Endothelial cell of umbilical vein (primary cell): ENCODE results near the gene PRSS57.
"Not testable (repeated sequence)": the region's sequence is repeated elsewhere in the genome, so short reads cannot be mapped to it uniquely, and the experiment has no call there.

Experiments
- CTCF ChIP-seq, 2 donors: IDR thresholded peaks; 1 replicate in 1 of 2; 2 replicates in 1 of 2; pipeline ENCODE4 v1.5.1; 2011; ENCODE audit warnings: low read length in 2 of 2, mild to moderate bottlenecking in 2 of 2, moderate library complexity in 2 of 2, control low read depth in 1 of 2, inconsistent platforms in 1 of 2, low read depth in 1 of 2; ENCODE audit not compliant: insufficient read depth in 1 of 2; ENCODE audit errors: extremely low read depth in 1 of 2
- MYC ChIP-seq: IDR thresholded peaks from one replicate; pipeline ENCODE4 v1.6.1; 2011; ENCODE audit warnings: mild to moderate bottlenecking, low read depth, low read length
- POLR2AphosphoS5 ChIP-seq: IDR thresholded peaks from 2 replicates; pipeline ENCODE4 v1.6.1; 2012; ENCODE audit warnings: low read depth, mild to moderate bottlenecking, control low read depth, low read length, moderate library complexity; ENCODE audit not compliant: insufficient read depth

DNA sequence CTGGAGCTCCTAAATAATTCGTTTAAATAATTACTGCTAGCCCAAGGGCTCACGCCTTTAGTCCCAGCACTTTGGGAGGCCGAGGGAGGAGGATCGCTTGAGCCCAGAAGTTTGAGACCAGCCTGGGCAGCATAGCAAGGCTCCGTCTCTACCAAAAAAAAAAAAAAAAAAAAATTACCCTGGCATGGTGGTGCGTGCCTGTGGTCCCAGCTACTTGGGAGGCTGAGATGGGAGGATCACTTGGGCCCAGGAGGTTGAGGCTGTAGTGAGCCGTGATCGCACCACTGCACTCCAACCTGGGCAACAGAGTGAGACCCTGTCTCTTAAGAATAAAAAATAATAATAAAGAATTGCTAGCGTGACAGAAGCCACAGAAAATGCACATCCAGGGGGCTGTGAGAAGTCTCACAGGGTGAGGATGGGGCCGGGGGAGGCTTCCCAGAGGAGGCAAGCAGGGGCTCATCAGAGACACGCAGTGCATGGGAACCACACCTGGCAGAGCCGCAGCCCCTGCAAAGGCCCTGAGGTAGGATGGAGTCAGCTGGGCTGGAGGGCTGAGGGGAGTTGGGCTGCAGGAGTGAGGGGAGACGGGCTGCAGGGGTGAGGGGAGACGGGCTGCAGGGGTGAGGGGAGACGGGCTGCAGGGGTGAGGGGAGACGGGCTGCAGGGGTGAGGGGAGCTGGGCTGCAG is 45.7 kb upstream of the PRSS57 start:
- not testable (repeated sequence) for TF ChIP-seq POLR2AphosphoS5; CTCF (IDR thresholded peaks at IDR 0.05; ENCODE audit: extremely low read depth in 1 of 2, insufficient read depth in 1 of 2, low read depth in 1 of 2, low read length in 2 of 2); MYC
